HG02840 (cell line): ENCODE measurements around the gene CXCL12.

Experiments
- ATAC-seq: cut with Tn5 transposase; IDR thresholded peaks from one replicate; pipeline ENCODE4 v1.9.1; 2021; ENCODE audit warnings: mild to moderate bottlenecking, moderate library complexity, moderate number of reproducible peaks; ENCODE audit not compliant: unreplicated experiment, low FRiP score

The CXCL12 gene

DNA sequence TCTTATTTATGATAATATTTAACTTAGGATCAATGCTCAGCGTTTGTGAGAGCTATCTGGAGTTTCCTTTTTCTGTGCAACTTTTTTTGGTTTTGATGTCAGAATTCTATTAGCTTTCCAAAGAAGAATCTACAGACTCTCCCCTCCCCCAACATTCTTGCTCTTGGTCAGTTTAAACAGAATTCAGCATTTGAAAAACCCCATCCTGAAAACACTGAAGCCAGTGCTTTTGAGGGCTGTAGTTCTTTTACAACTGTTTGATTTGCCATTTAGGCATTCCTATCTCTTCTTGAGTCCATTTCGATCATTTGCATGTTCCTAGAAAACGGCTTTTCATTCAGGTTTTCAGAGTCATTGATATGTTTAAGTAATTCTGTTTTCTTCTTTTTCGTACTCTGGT is 15.6 kb upstream of the CXCL12 start:
- no peak for ATAC-seq

DNA sequence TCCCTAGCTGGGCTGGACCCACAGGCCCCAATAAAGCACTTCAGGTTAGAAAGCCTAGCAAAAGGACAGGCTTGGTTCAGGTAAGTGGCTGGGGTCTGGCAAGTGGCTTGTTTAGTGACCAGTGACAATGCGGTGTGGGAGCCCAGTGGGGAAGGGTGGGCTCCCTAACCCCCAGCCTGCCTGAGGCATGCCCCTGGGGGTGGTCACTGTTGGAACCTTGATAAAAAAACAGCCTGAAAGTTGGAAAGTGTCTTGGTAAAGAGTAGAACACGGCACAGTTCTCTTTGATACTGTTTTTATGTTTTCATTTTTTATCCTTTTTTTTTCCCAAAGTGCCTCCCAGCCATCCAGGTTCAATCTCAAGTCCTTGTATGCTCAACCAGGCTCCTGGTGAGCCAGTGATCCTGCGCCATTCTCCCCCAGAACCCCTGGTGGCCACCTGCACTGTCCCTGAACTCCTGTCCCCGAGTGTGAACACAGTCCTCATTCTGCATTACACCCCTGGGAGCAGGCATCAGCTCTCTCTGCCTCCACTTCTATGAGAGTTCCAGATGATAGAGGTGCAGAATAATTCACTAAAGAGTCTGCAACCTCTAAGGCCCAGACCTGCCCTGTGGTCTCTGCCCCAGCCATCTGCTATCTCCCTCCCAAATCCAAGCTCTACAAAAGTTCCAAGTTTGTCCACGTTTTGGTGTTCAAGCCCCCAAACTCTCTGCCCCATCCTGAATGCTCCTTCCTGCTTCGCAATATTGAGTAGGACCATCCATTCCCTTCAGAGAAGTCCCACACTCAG is 15.0 kb upstream of the CXCL12 start:
- ATAC-seq, result no peak

DNA sequence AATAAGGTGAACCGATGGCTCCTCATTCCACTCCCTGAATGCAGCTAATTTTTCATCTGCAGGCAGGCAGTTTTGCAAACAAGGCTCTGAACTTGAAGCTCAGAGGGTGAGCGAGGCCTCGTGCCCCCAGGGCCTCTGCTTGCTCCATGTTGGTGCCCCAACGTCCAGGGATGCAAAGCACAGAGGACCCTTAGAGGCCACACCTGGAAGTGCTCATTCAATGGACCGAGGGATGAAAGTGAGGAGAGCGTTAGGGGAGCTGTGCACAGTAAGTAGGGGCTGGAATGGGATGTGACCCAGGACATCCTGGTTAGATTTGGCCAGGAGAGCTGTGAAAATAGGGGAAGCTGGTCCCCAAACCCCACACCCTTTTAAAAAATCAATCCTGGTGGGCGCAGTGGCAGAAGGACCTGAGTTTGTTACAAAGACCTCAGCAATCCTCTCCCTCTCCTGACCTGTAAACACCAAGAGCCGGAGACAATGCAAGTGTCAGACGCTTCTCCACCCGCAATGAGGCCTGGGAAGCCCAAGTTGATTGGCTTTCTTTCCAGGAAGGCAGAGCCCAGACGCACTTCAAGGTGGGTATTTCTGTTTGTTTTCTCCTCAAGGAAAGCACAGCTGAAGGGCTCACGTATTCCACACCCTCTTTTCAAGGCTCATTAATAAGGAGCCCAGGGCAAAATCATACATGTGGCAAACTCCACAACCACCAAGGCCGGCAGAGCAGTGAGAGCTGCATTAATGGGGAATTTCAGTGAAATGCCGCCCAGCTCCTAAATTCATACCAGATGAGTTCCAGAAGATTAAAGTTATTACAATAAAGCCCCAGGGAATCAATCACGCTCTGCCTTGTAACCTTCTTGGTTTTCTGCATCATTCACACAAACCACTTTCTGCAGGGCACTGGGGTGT is 14.1 kb upstream of the CXCL12 start:
- ATAC-seq, result no peak

DNA sequence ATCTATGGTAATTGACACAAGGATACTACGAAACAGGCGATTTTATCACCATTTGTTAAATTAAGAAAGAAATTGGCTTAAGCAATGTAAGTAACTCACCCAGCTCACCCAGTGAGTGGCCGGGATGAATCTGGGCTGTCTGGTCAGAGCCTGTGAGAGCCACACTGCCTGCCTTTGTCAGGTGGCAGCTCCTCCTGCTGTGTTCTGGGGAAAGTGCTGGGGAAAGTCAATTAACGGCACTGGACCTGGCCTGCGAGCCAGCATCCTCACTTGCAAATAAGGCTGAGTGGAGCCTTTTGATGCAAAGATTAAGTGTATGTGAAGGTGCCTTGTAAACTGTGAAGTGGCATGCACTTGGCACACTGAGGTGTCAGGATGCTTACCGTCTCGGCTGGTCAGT is 13.4 kb upstream of the CXCL12 start:
- ATAC-seq, result no peak

DNA sequence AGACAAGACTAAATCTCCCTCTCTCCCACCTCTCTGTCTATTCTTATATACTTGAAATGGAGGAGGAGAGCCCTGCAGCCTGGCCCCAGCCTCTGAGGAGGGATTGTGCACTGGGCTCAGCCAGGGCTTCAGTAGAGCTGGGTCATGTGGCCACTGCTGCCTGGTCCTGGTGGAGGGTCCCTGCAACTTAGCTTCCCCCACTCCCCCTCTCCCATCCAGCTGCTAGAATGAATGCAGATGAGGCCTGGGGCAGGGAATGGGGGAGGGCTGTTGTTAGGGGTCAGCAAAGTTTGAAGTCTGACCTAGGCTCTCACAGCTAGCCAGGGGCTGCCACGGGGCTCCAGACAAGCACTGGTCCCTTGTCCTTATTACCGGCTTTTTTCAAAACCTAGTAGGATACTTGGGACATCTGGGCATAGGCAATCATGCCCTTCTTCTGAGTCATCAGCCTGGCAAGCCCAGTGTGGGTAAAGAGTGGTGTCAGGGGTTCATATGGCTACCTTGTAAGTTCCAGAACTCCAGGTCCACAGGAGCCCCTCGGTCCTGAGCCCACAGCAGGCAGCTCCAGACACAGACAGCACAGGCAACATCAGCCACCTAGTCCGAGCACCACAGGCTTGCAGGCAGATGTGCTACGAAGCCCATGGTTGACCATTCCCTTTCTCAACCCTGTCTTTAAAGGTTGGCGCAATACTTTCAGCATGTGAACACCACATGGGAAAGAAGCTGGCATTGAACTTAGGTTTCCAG is 12.8 kb upstream of the CXCL12 start:
- ATAC-seq, result no peak

DNA sequence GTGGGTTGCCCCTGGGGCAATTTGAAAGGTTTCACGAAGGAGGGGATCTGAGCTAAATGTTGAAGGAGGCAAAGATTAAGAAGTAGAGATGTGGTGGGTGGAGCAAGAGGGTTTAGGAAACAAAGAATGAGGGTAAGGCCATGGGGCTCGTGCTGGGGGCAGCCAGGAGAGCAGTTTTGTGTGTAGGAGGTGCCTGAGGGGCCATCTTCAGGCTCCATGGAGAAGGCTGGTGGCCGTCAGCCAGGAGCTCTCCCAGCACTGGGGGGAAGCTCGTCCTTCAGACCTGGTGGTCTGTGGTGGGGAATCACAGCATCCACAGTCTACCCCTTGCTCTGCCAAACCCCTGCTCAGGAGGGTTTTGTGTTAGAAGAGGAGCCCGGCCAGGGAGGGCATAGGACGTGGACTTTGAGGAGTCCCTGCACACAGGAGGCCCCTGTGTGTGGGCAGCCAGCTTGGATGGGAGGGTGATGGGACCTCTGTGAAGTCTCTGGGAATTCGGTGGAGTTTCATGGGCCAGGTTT is 11.8 kb upstream of the CXCL12 start:
- no peak for ATAC-seq

DNA sequence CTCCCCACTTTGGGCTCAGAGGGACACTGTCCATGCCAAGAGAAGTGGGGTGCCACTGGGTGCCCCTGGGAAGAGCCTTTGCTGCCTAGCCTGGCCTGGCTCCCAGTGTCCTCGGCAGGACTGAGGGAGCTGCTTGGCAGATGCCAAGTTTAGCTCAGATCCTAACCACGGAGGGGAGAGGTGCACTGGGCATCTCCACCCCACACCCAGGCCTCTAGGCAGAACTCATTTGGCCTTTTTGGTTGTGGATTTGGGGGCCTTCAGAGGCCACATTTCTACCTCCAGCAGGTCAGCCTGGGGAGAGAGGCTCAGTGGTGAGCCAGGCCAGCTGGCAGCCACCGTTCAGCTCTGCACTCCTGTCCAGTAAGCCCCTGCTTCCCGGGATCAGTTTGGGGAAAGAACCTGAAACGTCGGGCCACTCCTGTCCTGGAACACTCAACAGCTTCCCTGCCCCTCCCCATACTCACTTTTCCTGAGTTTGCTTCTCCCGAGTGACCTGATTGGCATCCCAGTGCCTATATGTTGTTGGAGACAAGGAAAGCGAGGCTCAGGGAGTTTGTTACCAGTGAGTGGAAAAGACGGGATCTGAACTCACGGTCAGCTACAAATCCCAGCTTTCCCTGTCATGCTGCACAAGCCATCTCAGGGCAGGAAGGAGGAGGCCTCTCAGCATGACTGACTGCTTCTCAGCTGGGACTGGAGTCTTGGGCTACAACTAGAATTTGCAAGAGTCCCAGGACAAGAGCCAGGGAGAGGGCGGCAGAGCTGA is 11.2 kb upstream of the CXCL12 start:
- ATAC-seq, result no peak

DNA sequence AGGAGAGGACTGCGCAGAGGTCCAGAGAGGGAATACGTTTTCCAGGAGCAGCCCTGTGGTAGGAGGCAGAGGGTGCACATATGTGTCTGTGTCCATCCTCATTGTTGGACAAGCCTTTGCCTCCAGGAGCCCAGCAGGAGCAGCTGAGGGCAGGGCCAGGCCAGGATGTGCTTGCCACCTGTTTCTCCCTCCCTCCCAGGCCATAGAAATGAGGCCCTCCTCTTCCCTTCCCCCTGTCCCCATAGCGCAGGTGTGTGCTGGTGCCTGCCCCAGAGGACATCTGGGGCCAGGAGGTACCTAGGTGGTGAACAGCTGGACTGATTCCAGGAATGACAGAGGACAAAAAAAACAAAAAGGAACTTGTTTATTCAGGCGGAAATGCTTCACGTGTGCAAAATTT is 10.5 kb upstream of the CXCL12 start:
- ATAC-seq, result no peak

DNA sequence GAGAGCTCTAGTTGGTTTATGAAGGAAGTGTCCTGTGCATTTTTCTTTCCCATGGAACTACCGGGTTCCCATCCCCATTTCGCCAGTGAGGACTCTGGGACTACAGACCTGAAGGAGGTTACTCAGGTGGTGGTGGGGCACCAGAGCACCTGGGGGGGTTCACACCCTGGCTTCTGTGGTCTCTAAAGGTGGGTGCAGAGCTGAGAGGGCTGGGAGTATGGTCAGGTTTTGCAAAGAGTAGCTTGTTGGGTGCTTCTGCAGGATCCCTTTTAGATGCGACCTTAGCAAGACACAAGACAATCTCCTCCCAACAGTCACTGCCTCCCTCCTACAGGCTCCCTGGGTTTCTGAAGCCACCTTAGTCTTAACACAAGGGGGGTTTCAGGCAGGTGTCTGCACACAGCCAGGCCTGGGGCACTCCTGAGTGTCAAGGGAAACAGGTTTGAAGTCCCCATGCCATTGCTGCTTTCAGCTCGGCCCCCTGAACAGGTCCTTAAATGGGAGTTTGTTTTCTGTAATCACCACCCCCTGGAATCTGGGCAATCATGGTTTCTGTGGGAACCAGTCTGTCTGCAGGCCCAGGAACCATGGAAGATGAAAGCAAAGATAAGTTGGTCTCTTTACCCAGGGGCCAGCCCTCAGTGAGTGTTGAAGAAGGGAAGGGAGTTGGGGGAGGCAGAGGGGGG is 9.9 kb upstream of the CXCL12 start:
- no peak for ATAC-seq

DNA sequence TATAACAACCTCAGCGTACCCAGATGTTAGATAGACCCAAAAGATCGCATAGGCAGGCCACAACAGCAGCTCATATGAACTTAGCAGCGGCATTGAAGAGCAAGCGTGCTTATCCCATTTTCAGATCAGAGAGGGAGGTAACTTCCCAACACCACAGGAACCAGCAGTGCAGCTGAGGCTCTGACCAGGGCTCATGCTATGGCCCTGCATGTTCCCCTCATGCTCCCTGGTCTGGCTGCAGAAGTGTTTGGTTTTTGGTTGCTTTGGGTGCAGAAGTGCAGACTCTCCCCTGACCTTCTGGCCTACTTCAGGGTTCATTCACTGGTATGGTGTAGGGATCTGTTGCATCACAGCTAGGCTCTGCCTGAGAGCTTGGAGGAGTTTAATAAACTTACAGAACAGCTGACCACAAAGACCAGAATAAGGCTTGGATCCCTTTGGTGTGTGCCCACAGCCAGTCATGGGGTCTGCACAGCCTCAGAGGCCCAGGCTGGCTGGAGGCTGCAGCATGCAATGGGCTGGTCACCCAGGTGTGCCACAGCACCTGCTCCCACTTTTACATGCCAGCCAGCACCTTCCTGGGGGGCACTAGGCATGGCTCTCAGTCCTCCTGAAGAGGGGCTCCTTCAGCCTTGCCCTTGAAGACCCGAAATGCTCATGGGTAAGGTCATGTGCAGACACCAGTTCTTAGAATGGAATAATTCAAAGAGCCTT is 9.1 kb upstream of the CXCL12 start:
- ATAC-seq, result no peak

DNA sequence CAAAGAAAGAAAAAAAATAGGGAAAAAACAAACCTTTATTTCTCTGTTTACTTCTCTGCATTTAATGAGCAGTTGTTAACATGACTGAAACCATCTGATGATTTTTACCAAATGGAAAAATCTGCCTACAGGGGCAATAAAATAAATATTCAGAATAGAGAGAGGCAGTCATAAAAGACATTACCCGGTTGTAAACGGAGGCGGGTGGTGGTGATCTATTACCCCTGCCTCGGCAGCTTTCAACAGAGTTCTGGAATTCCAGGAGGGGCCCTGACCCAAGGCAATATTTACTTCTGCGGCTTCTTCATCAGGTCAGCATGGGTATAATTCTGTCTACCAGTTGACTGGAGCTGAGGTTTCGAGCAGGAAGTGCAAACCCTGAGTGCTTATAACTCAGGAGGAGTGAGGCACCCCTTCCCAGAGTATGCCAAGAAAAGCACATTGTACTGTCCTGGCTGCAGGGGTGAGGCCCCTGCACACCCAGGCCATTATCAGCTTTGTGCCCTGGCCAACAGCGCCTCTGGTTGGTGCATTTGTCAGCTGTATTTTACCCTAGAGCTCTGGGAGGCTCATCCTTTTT is 8.2 kb upstream of the CXCL12 start:
- ATAC-seq, result no peak

DNA sequence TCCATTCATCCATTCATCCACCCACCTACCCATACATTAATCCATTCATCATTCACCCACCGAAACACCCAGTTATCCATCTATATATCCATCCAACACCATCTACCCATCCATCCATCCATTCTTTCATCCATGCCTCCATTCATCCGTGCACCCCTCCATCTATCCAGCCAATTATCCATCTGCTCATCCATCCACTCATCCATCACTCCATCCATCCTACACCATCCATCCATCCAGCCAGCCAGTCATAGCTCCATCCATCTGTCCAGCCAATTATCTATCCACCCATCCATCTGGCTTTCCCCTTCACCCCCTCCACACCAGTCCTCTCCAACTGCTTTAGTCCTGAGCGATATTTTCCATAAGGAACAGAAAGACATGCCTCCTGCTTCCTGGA is 7.5 kb upstream of the CXCL12 start:
- no peak for ATAC-seq

DNA sequence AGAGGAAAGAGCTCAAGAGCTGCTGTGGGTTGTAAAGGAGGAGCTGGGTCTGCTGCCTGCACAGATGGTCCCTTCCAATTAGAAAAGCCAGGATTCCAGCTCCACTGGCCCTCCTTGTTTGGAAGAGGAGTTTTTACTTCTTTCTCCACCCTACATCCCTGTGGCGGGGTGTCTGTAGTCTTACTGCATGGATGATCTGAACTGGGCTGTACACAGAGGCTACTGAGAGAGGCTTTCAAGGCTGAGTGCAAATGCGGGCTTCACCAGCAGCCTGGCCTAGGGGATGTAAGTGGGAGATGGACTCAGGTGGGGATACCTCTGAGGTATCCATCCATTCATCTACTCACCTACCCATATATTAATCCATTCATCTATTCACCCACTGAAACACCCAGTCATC is 7.1 kb upstream of the CXCL12 start:
- ATAC-seq, result no peak

DNA sequence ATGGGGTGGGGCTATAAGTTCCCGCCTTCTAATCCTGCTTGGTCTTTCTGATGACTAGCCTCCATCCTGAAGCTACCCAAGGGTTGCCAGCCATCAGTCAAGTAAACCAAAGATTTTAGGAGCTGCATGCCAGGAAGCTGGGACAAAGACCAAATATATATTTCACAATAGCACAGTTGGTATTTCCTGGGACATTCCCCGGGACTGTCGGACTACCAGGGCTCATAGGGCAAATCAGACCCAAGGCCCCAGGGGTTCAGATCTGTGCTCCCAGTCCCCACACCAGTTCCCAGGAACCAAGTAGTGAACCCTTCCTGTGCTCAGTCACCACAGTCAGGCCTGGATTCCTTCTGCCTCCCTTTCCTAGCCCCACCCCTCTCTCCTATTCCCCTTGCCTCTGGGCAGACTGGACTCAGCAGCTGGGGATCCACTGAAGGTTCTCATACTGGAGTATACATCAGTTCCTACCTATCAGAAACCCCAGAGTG is 5.7 kb upstream of the CXCL12 start:
- no peak for ATAC-seq

DNA sequence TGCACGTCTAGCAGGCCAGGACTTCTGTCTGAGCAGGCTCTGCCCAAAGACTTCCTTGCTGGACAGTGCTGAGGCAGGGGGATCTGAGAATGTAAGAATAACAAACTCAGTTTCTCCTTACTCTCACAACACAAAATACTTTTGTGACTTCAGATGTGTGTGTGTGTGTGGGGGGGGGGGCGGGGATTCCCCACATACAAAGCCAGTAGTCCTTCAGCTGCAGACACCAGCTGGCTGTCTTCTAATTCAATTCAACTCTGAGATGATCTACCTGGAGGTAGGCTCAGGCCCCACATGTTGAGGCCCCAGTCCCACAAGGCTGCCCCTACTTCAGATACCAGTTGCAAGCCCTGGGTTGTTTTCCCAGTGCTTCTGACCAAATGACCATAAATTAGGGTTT is 4.7 kb upstream of the CXCL12 start:
- no peak for ATAC-seq

DNA sequence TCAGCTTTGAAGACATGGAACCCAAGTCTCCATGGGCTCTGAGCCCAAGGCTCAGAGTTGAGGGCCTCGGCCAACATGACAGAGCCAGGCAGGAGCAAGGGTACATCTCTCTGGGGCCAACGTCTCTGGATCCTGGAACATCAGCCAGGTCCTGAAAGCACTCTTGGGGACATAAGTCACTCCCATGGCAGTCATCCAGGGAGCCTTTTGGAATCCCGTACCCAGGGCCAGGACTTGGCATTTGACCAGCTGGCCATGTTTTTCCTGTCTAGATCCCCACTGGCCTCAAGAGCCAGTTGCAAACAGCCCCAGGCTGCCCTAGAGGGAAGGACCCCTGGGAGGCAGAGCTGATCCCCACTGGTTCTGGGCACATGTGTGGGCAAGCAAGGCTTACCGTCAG is 4.3 kb upstream of the CXCL12 start:
- ATAC-seq, result no peak

DNA sequence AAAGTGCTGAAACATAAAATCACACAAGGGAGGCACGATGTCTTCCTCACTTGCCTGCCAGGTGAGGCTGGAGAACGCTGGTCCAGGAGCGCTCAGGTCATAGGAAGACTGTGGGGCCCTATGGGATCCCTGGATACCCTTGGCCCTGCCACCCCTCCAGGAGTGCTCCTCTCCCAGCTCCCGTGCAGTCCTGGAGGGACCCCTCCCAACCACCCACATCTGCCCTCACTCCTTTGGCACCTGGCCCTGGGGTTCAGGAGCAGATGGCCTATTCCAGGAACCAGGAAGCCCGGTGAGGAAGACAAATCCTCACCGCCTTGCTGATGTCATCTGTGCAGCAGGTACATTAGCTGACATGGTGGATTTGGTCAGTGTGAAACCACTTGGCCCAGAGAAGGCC is 3.7 kb upstream of the CXCL12 start:
- no peak for ATAC-seq

DNA sequence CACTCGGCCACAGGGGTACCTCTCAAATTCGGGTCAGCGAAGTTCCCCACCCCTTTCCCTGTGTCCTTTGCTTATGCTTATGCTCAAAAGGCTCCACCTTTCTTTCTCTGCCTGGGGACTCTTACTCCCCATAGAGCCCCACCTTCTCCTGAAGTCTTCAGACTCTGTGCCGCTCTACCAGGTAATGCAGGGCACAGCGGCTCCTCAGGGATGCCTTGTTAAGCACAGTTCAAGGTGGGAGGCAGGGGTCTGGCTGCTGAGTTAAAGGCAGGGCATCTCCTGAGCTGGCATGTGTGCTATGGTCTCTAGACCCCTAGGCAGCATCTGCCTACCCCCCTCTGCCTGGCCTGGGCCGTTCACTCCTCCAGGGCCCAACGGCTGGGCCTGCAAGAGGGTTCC is 3.0 kb upstream of the CXCL12 start:
- no peak for ATAC-seq
